Measurements from ENCODE around the gene SCRT2.
"Not testable (repeated sequence)": the region's sequence is repeated elsewhere in the genome, so short reads cannot be mapped to it uniquely, and the experiment has no call there.

The SCRT2 gene

GRCh38 chr20:675453-676314, at the start of gene SCRT2:
TSS of gene SCRT2 (minus strand) at chr20:675802. CDS start at chr20:675601, 201 bp downstream.
- Mint-ChIP-seq H3K27ac (peak within 1 kb of the TSS; percentile 60), H3K36me3 (no peaks in the 10 kb centered on the region), H3K9me3 (no peaks in the 10 kb centered on the region), H3K27me3 (peaks cover 76 to 85% of the 10 kb centered on the region in 2 donors), H3K4me3 (peak within 1 kb of the TSS; percentile 41 to 61), H3K4me1 (peaks cover 13 to 22% of the 10 kb centered on the region in 2 donors)
- DNase-seq: no peak
- ATAC-seq (replicated peaks): peak; percentile 48 to 50

GRCh38 chr20:724797-725196, 49.2 kb upstream of the SCRT2 start:
- H3K4me3 Mint-ChIP-seq; DNase-seq; H3K27ac Mint-ChIP-seq; H3K4me1 Mint-ChIP-seq; H3K36me3 Mint-ChIP-seq; H3K9me3 Mint-ChIP-seq; ATAC-seq (replicated peaks): not testable (repeated sequence)
- peaks cover 56 to 60% of the 10 kb centered on the region in 2 donors for H3K27me3 Mint-ChIP-seq

GRCh38 chr20:723756-724155, 48.2 kb upstream of the SCRT2 start:
- Mint-ChIP-seq H3K27me3 (peaks cover 55 to 59% of the 10 kb centered on the region in 2 donors), H3K27ac (no peak overlapping the region), H3K36me3 (no peaks in the 10 kb centered on the region), H3K4me1 (peaks cover 0 to 4% of the 10 kb centered on the region in 2 donors), H3K9me3 (no peaks in the 10 kb centered on the region), H3K4me3 (no peak overlapping the region)
- ATAC-seq (replicated peaks) (no peak), DNase-seq (no peak)

GRCh38 chr20:722822-723644, 47.4 kb upstream of the SCRT2 start:
- DNase-seq (no peak), ATAC-seq (replicated peaks) (no peak)
- H3K4me3 Mint-ChIP-seq: no peak overlapping the region
- H3K27me3 Mint-ChIP-seq: peaks cover 51 to 55% of the 10 kb centered on the region in 2 donors
- no peaks in the 10 kb centered on the region for H3K4me1 Mint-ChIP-seq
- no peaks in the 10 kb centered on the region for H3K9me3 Mint-ChIP-seq
- H3K27ac Mint-ChIP-seq: no peak overlapping the region
- H3K36me3 Mint-ChIP-seq: no peaks in the 10 kb centered on the region

GRCh38 chr20:721876-722275, 46.3 kb upstream of the SCRT2 start:
- H3K4me3 Mint-ChIP-seq: no peak overlapping the region
- H3K36me3 Mint-ChIP-seq: no peaks in the 10 kb centered on the region
- no peak overlapping the region for H3K27ac Mint-ChIP-seq
- H3K4me1 Mint-ChIP-seq: no peaks in the 10 kb centered on the region
- H3K9me3 Mint-ChIP-seq: no peaks in the 10 kb centered on the region
- no peak for DNase-seq
- no peak for ATAC-seq (replicated peaks)
- H3K27me3 Mint-ChIP-seq: peaks cover 53 to 57% of the 10 kb centered on the region in 2 donors

- no peaks in the 10 kb centered on the region for H3K36me3 Mint-ChIP-seq
- H3K27me3 Mint-ChIP-seq: peaks cover 45 to 50% of the 10 kb centered on the region in 2 donors
- no peak for DNase-seq
- no peaks in the 10 kb centered on the region for H3K4me1 Mint-ChIP-seq
- H3K4me3 Mint-ChIP-seq: no peak overlapping the region
- ATAC-seq (replicated peaks): no peak
- H3K27ac Mint-ChIP-seq: no peak overlapping the region
- no peaks in the 10 kb centered on the region for H3K9me3 Mint-ChIP-seq
Observed at GRCh38 chr20:719816-720215, 44.2 kb upstream of the SCRT2 start.

GRCh38 chr20:719068-719467, 43.5 kb upstream of the SCRT2 start:
- Mint-ChIP-seq H3K9me3 (no peaks in the 10 kb centered on the region), H3K4me1 (no peaks in the 10 kb centered on the region), H3K27ac (no peak overlapping the region), H3K4me3 (no peak overlapping the region), H3K36me3 (no peaks in the 10 kb centered on the region), H3K27me3 (peaks cover 44 to 48% of the 10 kb centered on the region in 2 donors)
- ATAC-seq (replicated peaks) (no peak), DNase-seq (no peak)

GRCh38 chr20:717832-718231, 42.2 kb upstream of the SCRT2 start:
- H3K4me1 Mint-ChIP-seq: no peaks in the 10 kb centered on the region
- no peak overlapping the region for H3K27ac Mint-ChIP-seq
- no peak for DNase-seq
- H3K4me3 Mint-ChIP-seq: no peak overlapping the region
- H3K36me3 Mint-ChIP-seq: peaks cover 2 to 4% of the 10 kb centered on the region in 2 donors
- peaks cover 39 to 43% of the 10 kb centered on the region in 2 donors for H3K27me3 Mint-ChIP-seq
- no peak for ATAC-seq (replicated peaks)
- H3K9me3 Mint-ChIP-seq: peaks cover 3 to 6% of the 10 kb centered on the region in 2 donors

GRCh38 chr20:717271-717670, 41.7 kb upstream of the SCRT2 start:
- Mint-ChIP-seq H3K27ac (no peak overlapping the region), H3K36me3 (peaks cover 2 to 4% of the 10 kb centered on the region in 2 donors), H3K4me3 (no peak overlapping the region), H3K4me1 (no peaks in the 10 kb centered on the region), H3K27me3 (peaks cover 39 to 44% of the 10 kb centered on the region in 2 donors), H3K9me3 (peaks cover 3 to 6% of the 10 kb centered on the region in 2 donors)
- ATAC-seq (replicated peaks): no peak
- DNase-seq: no peak

- peaks cover 5 to 7% of the 10 kb centered on the region in 2 donors for H3K9me3 Mint-ChIP-seq
- H3K36me3 Mint-ChIP-seq: peaks cover 2 to 4% of the 10 kb centered on the region in 2 donors
- no peak for ATAC-seq (replicated peaks)
Observed at GRCh38 chr20:714453-714852, 38.9 kb upstream of the SCRT2 start.

GRCh38 chr20:711576-711975, 36.0 kb upstream of the SCRT2 start:
- no peaks in the 10 kb centered on the region for H3K4me1 Mint-ChIP-seq
- H3K36me3 Mint-ChIP-seq: peaks cover 9 to 11% of the 10 kb centered on the region in 2 donors
- no peak overlapping the region for H3K4me3 Mint-ChIP-seq
- H3K9me3 Mint-ChIP-seq: peaks cover 14 to 17% of the 10 kb centered on the region in 2 donors
- H3K27ac Mint-ChIP-seq: no peak overlapping the region
- ATAC-seq (replicated peaks) (no peak), DNase-seq (no peak)
- H3K27me3 Mint-ChIP-seq: peaks cover 38 to 56% of the 10 kb centered on the region in 2 donors

More at GRCh38 chr20:714453-714852, 38.9 kb upstream of the SCRT2 start:
- DNase-seq: no peak
- peaks cover 39 to 47% of the 10 kb centered on the region in 2 donors for H3K27me3 Mint-ChIP-seq
- H3K27ac Mint-ChIP-seq: no peak overlapping the region
- H3K4me3 Mint-ChIP-seq: no peak overlapping the region
- H3K4me1 Mint-ChIP-seq: no peaks in the 10 kb centered on the region

GRCh38 chr20:710780-711450, 35.3 kb upstream of the SCRT2 start:
- Mint-ChIP-seq H3K27me3 (peaks cover 41 to 56% of the 10 kb centered on the region in 2 donors), H3K36me3 (peaks cover 9 to 11% of the 10 kb centered on the region in 2 donors), H3K27ac (no peak overlapping the region), H3K9me3 (peaks cover 14 to 17% of the 10 kb centered on the region in 2 donors), H3K4me3 (no peak overlapping the region), H3K4me1 (no peaks in the 10 kb centered on the region)
- DNase-seq (no peak), ATAC-seq (replicated peaks) (no peak)

- no peak for DNase-seq
- Mint-ChIP-seq H3K9me3 (peaks cover 14 to 17% of the 10 kb centered on the region in 2 donors), H3K4me3 (no peak overlapping the region), H3K27me3 (peaks cover 42 to 62% of the 10 kb centered on the region in 2 donors), H3K36me3 (peaks cover 9 to 11% of the 10 kb centered on the region in 2 donors), H3K27ac (no peak overlapping the region), H3K4me1 (no peaks in the 10 kb centered on the region)
- no peak for ATAC-seq (replicated peaks)
Observed at GRCh38 chr20:709991-710779, 34.6 kb upstream of the SCRT2 start.
